Measurements from ENCODE around the gene RABL2A. TPM values are rescaled to one million over a fixed set of nuclear protein-coding genes. Genes with fewer than 3 reads are reported as not detected.
"Not testable (repeated sequence)": the region's sequence is repeated elsewhere in the genome, so short reads cannot be mapped to it uniquely, and the experiment has no call there.

Gene RABL2A
- total and polyA plus RNA-seq, 9 donors, result 9.5 to 32.9 (median 22.1) TPM

- Histone ChIP-seq H3K9me3 (no peaks in the 10 kb centered on the region), H3K27ac (no peak overlapping the region), H3K36me3 (no peaks in the 10 kb centered on the region), H3K4me1 (ENCODE audit: insufficient read depth) (no peaks in the 10 kb centered on the region), H3K27me3 (no peaks in the 10 kb centered on the region), H3K4me3 (no peak overlapping the region)
- intact Hi-C loops (cut with DNase I), result no loop called here
- DNase-seq, result no peak
- no peak for TF ChIP-seq CTCF (IDR thresholded peaks at IDR 0.05)
- 83 to 85% (median 85%) methylated on average over 8 of the region's 8 CpGs for WGBS, 3 donors
Measured at GRCh38 chr2:113679457-113679856, 52.4 kb downstream of the RABL2A start.

GRCh38 chr2:113685471-113685870, 58.4 kb downstream of the RABL2A start:
- Histone ChIP-seq H3K36me3 (no peaks in the 10 kb centered on the region), H3K4me3 (no peak overlapping the region), H3K9me3 (no peaks in the 10 kb centered on the region), H3K27ac (no peak overlapping the region), H3K27me3 (no peaks in the 10 kb centered on the region), H3K4me1 (ENCODE audit: insufficient read depth) (no peaks in the 10 kb centered on the region)
- DNase-seq, result no peak
- intact Hi-C loops (cut with DNase I), result no loop called here
- WGBS, 3 donors, result 91 to 94% (median 92%) methylated on average over 8 of the region's 8 CpGs
- TF ChIP-seq EP300 (IDR thresholded peaks at IDR 0.05) (no peak), POLR2A (IDR thresholded peaks at IDR 0.05) (no peak)

GRCh38 chr2:113686537-113686936, 59.5 kb downstream of the RABL2A start:
- no peaks in the 10 kb centered on the region for H3K4me1 ChIP-seq (ENCODE audit: insufficient read depth)
- DNase-seq, result no peak
- H3K27me3 ChIP-seq, result no peaks in the 10 kb centered on the region
- H3K9me3 ChIP-seq, result no peaks in the 10 kb centered on the region
- TF ChIP-seq POLR2A (IDR thresholded peaks at IDR 0.05), result no peak
- TF ChIP-seq CTCF (IDR thresholded peaks at IDR 0.05), result no peak
- TF ChIP-seq EP300 (IDR thresholded peaks at IDR 0.05), result no peak
- intact Hi-C loops (cut with DNase I), result no loop called here
- no peak overlapping the region for H3K27ac ChIP-seq
- H3K36me3 ChIP-seq, result no peaks in the 10 kb centered on the region
- H3K4me3 ChIP-seq, result no peak overlapping the region
- WGBS, 3 donors, result 90 to 92% (median 90%) methylated on average over 2 of the region's 2 CpGs

- intact Hi-C loops (cut with DNase I); H3K9me3 ChIP-seq; H3K27ac ChIP-seq; H3K27me3 ChIP-seq; DNase-seq; H3K4me1 ChIP-seq (ENCODE audit: insufficient read depth); H3K4me3 ChIP-seq; H3K36me3 ChIP-seq: not testable (repeated sequence)
- WGBS, 3 donors, result 57 to 63% (median 61%) methylated on average over 3 of the region's 3 CpGs
Measured at GRCh38 chr2:113690871-113691270, 63.8 kb downstream of the RABL2A start.

Small RNA genes within 50 kb of the gene (microRNA-seq; reads per million reads assigned to microRNA genes)
- gene MIR1302-3, result 0 reads per million in 3 donors

Small RNA genes within 50 kb of the gene (small RNA-seq; reads per million reads assigned to genes)
- not detected for gene MIR1302-3
- gene RNU6-744P, result not detected

Other genes starting within 250 kb of the RABL2A start
- gene ZNG1B, start 189.6 kb upstream of the RABL2A start, total RNA-seq, result 10 to 100 TPM; 21.1 to 31.2 (median 27.5) TPM
- gene ZNG1B, start 189.6 kb upstream of the RABL2A start, polyA plus RNA-seq, result 10 to 100 TPM; 18.0 to 28.4 TPM
- under 1 TPM in 4 of 7 donors, not detected in 3; 0.12 to 0.25 (median 0.19) TPM for gene FOXD4L1, start 128.6 kb upstream of the RABL2A start, total RNA-seq
- gene FOXD4L1, start 128.6 kb upstream of the RABL2A start, polyA plus RNA-seq, result not detected
- 10 to 100 TPM; 48.3 to 77.9 (median 62.7) TPM for gene SLC35F5, start 129.4 kb downstream of the RABL2A start, total RNA-seq
- gene SLC35F5, start 129.4 kb downstream of the RABL2A start, polyA plus RNA-seq, result 10 to 100 TPM; 19.5 to 52.8 TPM

Data from ovary (tissue), 9 donors.